WTC11 (cell line): ENCODE results near the gene PPM1D. TPM values are rescaled to one million over a fixed set of nuclear protein-coding genes. Genes with fewer than 3 reads are reported as not detected.

Source experiments
- ATAC-seq: fragments of 200-7000 bp; cut with Tn5 transposase; 2 replicates; pipeline ENCODE4 v1.10.0; 2021; ENCODE audit warnings: mild to moderate bottlenecking, moderate library complexity
- CTCF ChIA-PET: fragments of 300-600 bp; sonication (Branson Sonifier 250); formaldehyde crosslinking; loops from one replicate; lab custom pipeline; 2021; ENCODE audit warnings: antibody characterized with exemption; lab: Charles Lee
- POLR2A ChIA-PET: fragments of 350-600 bp; sonication (Branson Sonifier 250); formaldehyde crosslinking; loops from one replicate; lab custom pipeline; 2021; ENCODE audit warnings: antibody characterized with exemption; lab: Charles Lee
- DNase-seq: peaks from one replicate; pipeline ENCODE4 v3.0.0; 2021; ENCODE audit warnings: low spot score
- H3K27ac Mint-ChIP-seq: 2 replicates; pipeline ENCODE4 v1.8.0; 2021; ENCODE audit warnings: mixed read lengths
- H3K27me3 Mint-ChIP-seq: 2 replicates; pipeline ENCODE4 v1.8.0; 2021; ENCODE audit warnings: low read depth, mild to moderate bottlenecking, moderate library complexity, mixed read lengths
- H3K36me3 Mint-ChIP-seq: 2 replicates; pipeline ENCODE4 v1.8.0; 2021; ENCODE audit warnings: mixed read lengths
- H3K4me1 Mint-ChIP-seq: 2 replicates; pipeline ENCODE4 v1.8.0; 2022; ENCODE audit warnings: mixed read lengths
- H3K4me3 Mint-ChIP-seq: 2 replicates; pipeline ENCODE4 v1.8.0; 2021; ENCODE audit warnings: mild to moderate bottlenecking, moderate library complexity, mixed read lengths
- H3K9me3 Mint-ChIP-seq: 2 replicates; pipeline ENCODE4 v1.8.0; 2021; ENCODE audit warnings: mixed read lengths
- E2F5 ChIP-seq: sonication (generic); formaldehyde crosslinking; IDR thresholded peaks from 2 replicates; pipeline ENCODE4 v1.8.1; 2022; ENCODE audit warnings: mild to moderate bottlenecking, moderate library complexity, missing genetic modification reagents
- ESRRA ChIP-seq: sonication (generic); formaldehyde crosslinking; IDR thresholded peaks from 2 replicates; pipeline ENCODE4 v1.8.1; 2022; ENCODE audit warnings: mild to moderate bottlenecking, missing genetic modification reagents, borderline replicate concordance
- ETV6 ChIP-seq: sonication (generic); formaldehyde crosslinking; IDR thresholded peaks from 2 replicates; pipeline ENCODE4 v1.8.1; 2022; ENCODE audit warnings: mild to moderate bottlenecking, missing genetic modification reagents
- FOXP1 ChIP-seq: sonication (generic); formaldehyde crosslinking; IDR thresholded peaks from 2 replicates; pipeline ENCODE4 v1.8.0; 2022; ENCODE audit warnings: missing genetic modification reagents, mild to moderate bottlenecking, moderate library complexity, borderline replicate concordance
- JAZF1 ChIP-seq: fragments of 250-450 bp; sonication (Bioruptor Pico); IDR thresholded peaks from 2 replicates; pipeline ENCODE4 v1.9.0; 2021; ENCODE audit warnings: moderate library complexity, mild to moderate bottlenecking, inconsistent platforms
- MYBL2 ChIP-seq: sonication (generic); formaldehyde crosslinking; IDR thresholded peaks from 2 replicates; pipeline ENCODE4 v1.8.1; 2023; ENCODE audit warnings: mild to moderate bottlenecking, moderate library complexity, missing genetic modification reagents
- NR2C2 ChIP-seq: sonication (generic); formaldehyde crosslinking; IDR thresholded peaks from 2 replicates; pipeline ENCODE4 v1.8.0; 2022; ENCODE audit warnings: mild to moderate bottlenecking, missing genetic modification reagents
- SOX15 ChIP-seq: fragments of 250-450 bp; sonication (Bioruptor Pico); IDR thresholded peaks from 2 replicates; pipeline ENCODE4 v1.9.0; 2021; ENCODE audit warnings: mild to moderate bottlenecking
- TCF7 ChIP-seq: sonication (generic); formaldehyde crosslinking; IDR thresholded peaks from 2 replicates; pipeline ENCODE4 v1.8.0; 2022; ENCODE audit warnings: mild to moderate bottlenecking, low read depth, missing genetic modification reagents, moderate library complexity
- TEAD1 ChIP-seq: sonication (generic); formaldehyde crosslinking; IDR thresholded peaks from 2 replicates; pipeline ENCODE4 v1.8.0; 2022; ENCODE audit warnings: mild to moderate bottlenecking, missing genetic modification reagents
- USF2 ChIP-seq: sonication (generic); formaldehyde crosslinking; IDR thresholded peaks from 2 replicates; pipeline ENCODE4 v1.8.1; 2023; ENCODE audit warnings: mild to moderate bottlenecking, missing genetic modification reagents, moderate library complexity
- ZNF138 ChIP-seq: sonication (generic); formaldehyde crosslinking; conservative IDR thresholded peaks from 2 replicates; pipeline ENCODE4 v1.8.1; 2022; ENCODE audit warnings: mild to moderate bottlenecking, moderate library complexity, missing genetic modification reagents
- ZNF232 ChIP-seq: sonication (generic); formaldehyde crosslinking; IDR thresholded peaks from 2 replicates; pipeline ENCODE4 v1.8.0; 2022; ENCODE audit warnings: mild to moderate bottlenecking, missing genetic modification reagents
- ZNF512 ChIP-seq: sonication (generic); formaldehyde crosslinking; IDR thresholded peaks from 2 replicates; pipeline ENCODE4 v1.8.1; 2022; ENCODE audit warnings: missing genetic modification reagents, borderline replicate concordance
- ZNF532 ChIP-seq: fragments of 250-450 bp; sonication (Bioruptor Pico); IDR thresholded peaks from 2 replicates; pipeline ENCODE4 v1.9.0; 2021; ENCODE audit warnings: mild to moderate bottlenecking, borderline replicate concordance
- total RNA-seq: library from RNA; stranded (reverse); gene quantifications from 3 replicates; pipeline ENCODE4 v1.2.3, GENCODE V29; 2021
- TF ChIP-seq, protein P1 (sequence below): sonication (generic); formaldehyde crosslinking; IDR thresholded peaks from 2 replicates; pipeline ENCODE4 v1.8.1; 2023; ENCODE audit warnings: mild to moderate bottlenecking, missing genetic modification reagents, moderate library complexity
- TF ChIP-seq, protein P2 (sequence below): sonication (generic); formaldehyde crosslinking; IDR thresholded peaks from 2 replicates; pipeline ENCODE4 v1.8.1; 2023; ENCODE audit warnings: mild to moderate bottlenecking, missing genetic modification reagents
- TF ChIP-seq, protein P3 (sequence below): sonication (generic); formaldehyde crosslinking; IDR thresholded peaks from 2 replicates; pipeline ENCODE4 v1.8.0; 2022; ENCODE audit warnings: missing genetic modification reagents

Gene PPM1D
- total RNA-seq, 1 experiment from 2014 or later = 20.4 TPM

DNA sequence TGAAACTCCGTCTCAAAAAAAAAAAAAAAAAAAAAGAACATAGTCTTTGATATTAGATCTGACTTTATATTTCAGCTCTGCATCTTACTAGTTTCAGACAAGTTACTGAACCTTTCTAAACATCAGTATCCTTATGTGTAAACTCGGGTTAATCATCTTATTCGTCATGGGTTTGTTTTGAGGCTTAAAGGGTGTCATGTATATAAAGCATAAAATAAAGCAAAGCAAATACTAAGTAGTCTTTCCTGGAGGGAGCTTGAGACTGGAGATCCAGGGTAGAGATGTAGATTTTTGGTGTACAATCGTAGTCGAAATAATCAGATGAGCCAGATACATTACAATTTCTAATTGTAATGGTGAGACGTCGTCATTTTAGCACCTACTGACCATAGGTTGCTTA, 85.4 kb downstream of the PPM1D start (continued):
- TF ChIP-seq, protein P1, sequence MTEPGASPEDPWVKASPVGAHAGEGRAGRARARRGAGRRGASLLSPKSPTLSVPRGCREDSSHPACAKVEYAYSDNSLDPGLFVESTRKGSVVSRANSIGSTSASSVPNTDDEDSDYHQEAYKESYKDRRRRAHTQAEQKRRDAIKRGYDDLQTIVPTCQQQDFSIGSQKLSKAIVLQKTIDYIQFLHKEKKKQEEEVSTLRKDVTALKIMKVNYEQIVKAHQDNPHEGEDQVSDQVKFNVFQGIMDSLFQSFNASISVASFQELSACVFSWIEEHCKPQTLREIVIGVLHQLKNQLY (CRISPR knock-in tag) = no peak
- TF ChIP-seq, protein P2, sequence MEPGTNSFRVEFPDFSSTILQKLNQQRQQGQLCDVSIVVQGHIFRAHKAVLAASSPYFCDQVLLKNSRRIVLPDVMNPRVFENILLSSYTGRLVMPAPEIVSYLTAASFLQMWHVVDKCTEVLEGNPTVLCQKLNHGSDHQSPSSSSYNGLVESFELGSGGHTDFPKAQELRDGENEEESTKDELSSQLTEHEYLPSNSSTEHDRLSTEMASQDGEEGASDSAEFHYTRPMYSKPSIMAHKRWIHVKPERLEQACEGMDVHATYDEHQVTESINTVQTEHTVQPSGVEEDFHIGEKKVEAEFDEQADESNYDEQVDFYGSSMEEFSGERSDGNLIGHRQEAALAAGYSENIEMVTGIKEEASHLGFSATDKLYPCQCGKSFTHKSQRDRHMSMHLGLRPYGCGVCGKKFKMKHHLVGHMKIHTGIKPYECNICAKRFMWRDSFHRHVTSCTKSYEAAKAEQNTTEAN (CRISPR knock-in tag) = no peak
- TF ChIP-seq FOXP1 = no peak
- no peak for TF ChIP-seq TCF7 (CRISPR knock-in tag)

DNA sequence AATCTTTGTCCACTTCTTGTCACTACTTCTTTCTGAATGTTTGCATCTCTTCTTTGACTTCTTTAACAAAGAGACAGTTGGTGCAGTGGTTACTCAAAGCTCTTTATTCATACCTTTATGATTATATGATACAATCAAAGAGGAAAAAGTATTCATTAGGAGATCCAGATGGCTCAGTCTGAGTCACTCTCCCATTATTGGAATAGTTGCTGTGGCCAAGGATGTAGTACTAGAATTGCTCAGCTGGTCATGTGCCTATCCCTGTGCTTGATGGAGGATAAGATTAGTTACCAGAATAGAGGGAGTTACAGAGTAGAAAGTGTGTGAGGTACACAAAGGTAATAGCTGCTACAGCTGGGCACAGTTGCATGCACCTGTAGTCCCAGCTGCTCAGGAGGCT, 96.0 kb downstream of the PPM1D start:
- H3K36me3 Mint-ChIP-seq = no peaks in the 10 kb centered on the region
- H3K4me3 Mint-ChIP-seq = no peak overlapping the region
- H3K4me1 Mint-ChIP-seq = no peaks in the 10 kb centered on the region
- CTCF ChIA-PET = no interaction called here
- POLR2A ChIA-PET = no interaction called here
- H3K27ac Mint-ChIP-seq = no peak overlapping the region
- no peaks in the 10 kb centered on the region for H3K9me3 Mint-ChIP-seq
- TF ChIP-seq NR2C2 (CRISPR knock-in tag) (no peak), JAZF1 (CRISPR knock-in tag) (no peak), USF2 (CRISPR knock-in tag) (no peak), ZNF532 (CRISPR knock-in tag) (no peak), ZNF512 (CRISPR knock-in tag) (no peak), ZNF138 (CRISPR knock-in tag) (no peak), SOX15 (no peak), ESRRA (CRISPR knock-in tag) (no peak), MYBL2 (no peak), E2F5 (CRISPR knock-in tag) (no peak), ETV6 (no peak), ZNF232 (CRISPR knock-in tag) (no peak), TEAD1 (CRISPR knock-in tag) (no peak)
- TF ChIP-seq, protein P3, sequence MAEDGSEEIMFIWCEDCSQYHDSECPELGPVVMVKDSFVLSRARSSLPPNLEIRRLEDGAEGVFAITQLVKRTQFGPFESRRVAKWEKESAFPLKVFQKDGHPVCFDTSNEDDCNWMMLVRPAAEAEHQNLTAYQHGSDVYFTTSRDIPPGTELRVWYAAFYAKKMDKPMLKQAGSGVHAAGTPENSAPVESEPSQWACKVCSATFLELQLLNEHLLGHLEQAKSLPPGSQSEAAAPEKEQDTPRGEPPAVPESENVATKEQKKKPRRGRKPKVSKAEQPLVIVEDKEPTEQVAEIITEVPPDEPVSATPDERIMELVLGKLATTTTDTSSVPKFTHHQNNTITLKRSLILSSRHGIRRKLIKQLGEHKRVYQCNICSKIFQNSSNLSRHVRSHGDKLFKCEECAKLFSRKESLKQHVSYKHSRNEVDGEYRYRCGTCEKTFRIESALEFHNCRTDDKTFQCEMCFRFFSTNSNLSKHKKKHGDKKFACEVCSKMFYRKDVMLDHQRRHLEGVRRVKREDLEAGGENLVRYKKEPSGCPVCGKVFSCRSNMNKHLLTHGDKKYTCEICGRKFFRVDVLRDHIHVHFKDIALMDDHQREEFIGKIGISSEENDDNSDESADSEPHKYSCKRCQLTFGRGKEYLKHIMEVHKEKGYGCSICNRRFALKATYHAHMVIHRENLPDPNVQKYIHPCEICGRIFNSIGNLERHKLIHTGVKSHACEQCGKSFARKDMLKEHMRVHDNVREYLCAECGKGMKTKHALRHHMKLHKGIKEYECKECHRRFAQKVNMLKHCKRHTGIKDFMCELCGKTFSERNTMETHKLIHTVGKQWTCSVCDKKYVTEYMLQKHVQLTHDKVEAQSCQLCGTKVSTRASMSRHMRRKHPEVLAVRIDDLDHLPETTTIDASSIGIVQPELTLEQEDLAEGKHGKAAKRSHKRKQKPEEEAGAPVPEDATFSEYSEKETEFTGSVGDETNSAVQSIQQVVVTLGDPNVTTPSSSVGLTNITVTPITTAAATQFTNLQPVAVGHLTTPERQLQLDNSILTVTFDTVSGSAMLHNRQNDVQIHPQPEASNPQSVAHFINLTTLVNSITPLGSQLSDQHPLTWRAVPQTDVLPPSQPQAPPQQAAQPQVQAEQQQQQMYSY (CRISPR knock-in tag) = no peak
- TF ChIP-seq, all 79 proteins: peak for 0
- no peak for ATAC-seq
- no peak for DNase-seq
- no peaks in the 10 kb centered on the region for H3K27me3 Mint-ChIP-seq
